IMR-90 (cell line): Measurements from ENCODE around the gene TP63. TPM values are rescaled to one million over a fixed set of nuclear protein-coding genes. Genes with fewer than 3 reads are reported as not detected.

Experiments used
- ATAC-seq: fragments of 200-7000 bp; cut with Tn5 transposase; 2 replicates; pipeline ENCODE4 v1.9.1; 2020; ENCODE audit warnings: low read depth, mild to moderate bottlenecking, moderate library complexity
- BruUV-seq: library from RNA; stranded (reverse); fragments of 400-500 nt; replicated peaks from 2 replicates; lab custom pipeline; 2021; lab: Mats Ljungman, UMichigan
- CTCF ChIA-PET: fragments of 300-600 bp; formaldehyde crosslinking; extraction: SDS; loops from one replicate; lab custom pipeline; 2021; ENCODE audit warnings: antibody characterized with exemption; lab: Yijun Ruan, JAX
- POLR2A ChIA-PET: fragments of 300-600 bp; sonication (Branson Sonifier 250); formaldehyde crosslinking; loops from one replicate; lab custom pipeline; 2022; ENCODE audit warnings: antibody characterized with exemption; ENCODE audit not compliant: unreplicated experiment; lab: Charles Lee
- DNase-seq: peaks from one replicate; pipeline ENCODE4 v3.0.0; 2013
- H2AFZ ChIP-seq: replicated peaks from 2 replicates; pipeline ENCODE3; 2013; ENCODE audit warnings: low read length, mild to moderate bottlenecking; ENCODE audit not compliant: poor library complexity
- H2AK5ac ChIP-seq: 2 replicates; pipeline ENCODE4 v1.6.1; 2013; ENCODE audit warnings: low read depth, low read length, inconsistent platforms
- H2AK9ac ChIP-seq: replicated peaks from 2 replicates; pipeline ENCODE3; 2013; ENCODE audit warnings: mild to moderate bottlenecking, low read depth, low read length, moderate library complexity; ENCODE audit not compliant: poor library complexity
- H2BK120ac ChIP-seq: 2 replicates; pipeline ENCODE4 v1.6.1; 2013; ENCODE audit warnings: low read depth, low read length, inconsistent platforms
- H2BK15ac ChIP-seq: 3 replicates; pipeline ENCODE4 v1.6.1; 2013; ENCODE audit warnings: low read depth, low read length, inconsistent platforms
- H2BK20ac ChIP-seq: 2 replicates; pipeline ENCODE4 v1.6.1; 2013; ENCODE audit warnings: low read depth, mild to moderate bottlenecking, inconsistent platforms, low read length, moderate library complexity
- H2BK5ac ChIP-seq: 2 replicates; pipeline ENCODE4 v1.6.1; 2013; ENCODE audit warnings: mild to moderate bottlenecking, low read depth, low read length, inconsistent platforms; ENCODE audit not compliant: poor library complexity, severe bottlenecking
- H3K14ac ChIP-seq: replicated peaks from 2 replicates; pipeline ENCODE4 v1.6.1; 2013; ENCODE audit warnings: low read depth, low read length, inconsistent platforms
- H3K18ac ChIP-seq: 2 replicates; pipeline ENCODE4 v1.6.1; 2013; ENCODE audit warnings: low read depth, low read length, control low read depth
- H3K23ac ChIP-seq: 2 replicates; pipeline ENCODE4 v1.6.1; 2013; ENCODE audit warnings: low read depth, low read length, inconsistent platforms
- H3K27ac ChIP-seq: 2 replicates; pipeline ENCODE4 v1.5.1; 2013; ENCODE audit warnings: mild to moderate bottlenecking, control low read depth, low read length; ENCODE audit not compliant: insufficient read depth
- H3K27me3 ChIP-seq: 2 replicates; pipeline ENCODE4 v1.6.1; 2013; ENCODE audit warnings: low read length; ENCODE audit not compliant: control insufficient read depth, insufficient read depth
- H3K36me3 ChIP-seq: 2 replicates; pipeline ENCODE4 v1.6.1; 2013; ENCODE audit warnings: low read length, mixed read lengths; ENCODE audit not compliant: control insufficient read depth, insufficient read depth
- H3K4ac ChIP-seq: 2 replicates; pipeline ENCODE4 v1.6.1; 2013; ENCODE audit warnings: low read depth, low read length, inconsistent platforms
- H3K4me1 ChIP-seq: 2 replicates; pipeline ENCODE4 v1.6.1; 2013; ENCODE audit warnings: low read length, mixed read lengths; ENCODE audit not compliant: control insufficient read depth, insufficient read depth
- H3K4me2 ChIP-seq: 2 replicates; pipeline ENCODE4 v1.6.1; 2013; ENCODE audit warnings: low read depth, mild to moderate bottlenecking, control low read depth, low read length, moderate library complexity
- H3K4me3 ChIP-seq: 2 replicates; pipeline ENCODE4 v1.5.1; 2013; ENCODE audit warnings: low read depth, mild to moderate bottlenecking, control low read depth, low read length, moderate library complexity; ENCODE audit not compliant: insufficient read depth
- H3K56ac ChIP-seq: 2 replicates; pipeline ENCODE4 v1.6.1; 2013; ENCODE audit warnings: low read length, inconsistent platforms; ENCODE audit not compliant: insufficient read depth; ENCODE audit errors: extremely low read depth
- H3K79me1 ChIP-seq, 2 experiments: 2 replicates each; pipeline ENCODE4 v1.6.1; 2013; ENCODE audit warnings: low read length in 2 of 2, inconsistent platforms in 1 of 2, low read depth in 1 of 2
- H3K9ac ChIP-seq: 2 replicates; pipeline ENCODE4 v1.6.1; 2013; ENCODE audit warnings: low read depth, low read length, control low read depth
- H3K9me1 ChIP-seq: 2 replicates; pipeline ENCODE4 v1.6.1; 2013; ENCODE audit warnings: low read length, inconsistent platforms; ENCODE audit not compliant: insufficient read depth
- H3K9me3 ChIP-seq: 2 replicates; pipeline ENCODE4 v1.6.1; 2013; ENCODE audit warnings: low read length; ENCODE audit not compliant: control insufficient read depth, insufficient read depth
- H4K20me1 ChIP-seq: 2 replicates; pipeline ENCODE4 v1.6.1; 2013; ENCODE audit warnings: low read length, inconsistent platforms; ENCODE audit not compliant: insufficient read depth
- H4K5ac ChIP-seq: 2 replicates; pipeline ENCODE4 v1.6.1; 2013; ENCODE audit warnings: mild to moderate bottlenecking, low read depth, low read length, control low read depth
- H4K8ac ChIP-seq, 2 experiments: 2 replicates each; pipeline ENCODE4 v1.6.1; 2013; ENCODE audit warnings: low read depth in 2 of 2, low read length in 2 of 2, control low read depth in 1 of 2, inconsistent platforms in 1 of 2
- H4K91ac ChIP-seq: 2 replicates; pipeline ENCODE4 v1.6.1; 2013; ENCODE audit warnings: low read depth, low read length, inconsistent platforms; ENCODE audit not compliant: insufficient read depth
- BHLHE40 ChIP-seq: fragments of 150-350 bp; IDR thresholded peaks from 2 replicates; pipeline ENCODE4 v1.6.1; 2016; ENCODE audit warnings: mild to moderate bottlenecking, low read depth, low read length
- FOS ChIP-seq: fragments of 150-350 bp; IDR thresholded peaks from 2 replicates; pipeline ENCODE4 v1.6.1; 2016; ENCODE audit warnings: low read depth, low read length
- NFE2L2 ChIP-seq: fragments of 150-350 bp; IDR thresholded peaks from 2 replicates; pipeline ENCODE4 v1.6.1; 2016; ENCODE audit warnings: low read depth, mild to moderate bottlenecking, low read length
- POLR2A ChIP-seq: IDR thresholded peaks from 2 replicates; pipeline ENCODE4 v1.6.1; 2012; ENCODE audit warnings: mild to moderate bottlenecking, low read depth, low read length
- dilution Hi-C: fragments of 300-500 bp; cut with HindIII; formaldehyde crosslinking; loops from one replicate; pipeline ENCODE4 v1.14.3; 2018; ENCODE audit warnings: low sequenced_read_pairs; ENCODE audit not compliant: unreplicated experiment
- in situ Hi-C: fragments of 300-500 bp; cut with MboI; formaldehyde crosslinking; loops from 3 replicates; pipeline ENCODE4 v1.14.3; 2019; ENCODE audit warnings: low sequenced_read_pairs, inconsistent platforms, mixed read lengths
- intact Hi-C: fragments of 100-400 bp; cut with micrococcal nuclease; formaldehyde crosslinking; loops from 2 replicates; pipeline ENCODE4 v1.10.0; 2022
- polyA plus RNA-seq, 3 experiments: library from polyadenylated mRNA; depleted of rRNA; stranded (reverse); fragments of >200 nt; gene quantifications; 2 replicates each; pipeline ENCODE4 v1.2.3, GENCODE V29; 2012; ENCODE audit warnings: low replicate concordance in 1 of 3
- total RNA-seq: library from RNA; depleted of rRNA; stranded (reverse); fragments of >200 nt; gene quantifications from 2 replicates; pipeline ENCODE4 v1.2.3, GENCODE V29; 2012
- TF ChIP-seq, protein P1 (sequence below): conservative IDR thresholded peaks from 2 replicates; pipeline ENCODE4 v1.5.1; 2012; ENCODE audit warnings: mild to moderate bottlenecking, low read depth, low read length, improper control_type of control experiment
- TF ChIP-seq, protein P2 (sequence below): fragments of 150-350 bp; IDR thresholded peaks from 2 replicates; pipeline ENCODE4 v1.6.1; 2016; ENCODE audit warnings: low read depth, mild to moderate bottlenecking, low read length, moderate library complexity, borderline replicate concordance

TP63 gene
- total and polyA plus RNA-seq, 2 of the 4 experiments (the other 2 are of a cell fraction): not detected

DNA sequence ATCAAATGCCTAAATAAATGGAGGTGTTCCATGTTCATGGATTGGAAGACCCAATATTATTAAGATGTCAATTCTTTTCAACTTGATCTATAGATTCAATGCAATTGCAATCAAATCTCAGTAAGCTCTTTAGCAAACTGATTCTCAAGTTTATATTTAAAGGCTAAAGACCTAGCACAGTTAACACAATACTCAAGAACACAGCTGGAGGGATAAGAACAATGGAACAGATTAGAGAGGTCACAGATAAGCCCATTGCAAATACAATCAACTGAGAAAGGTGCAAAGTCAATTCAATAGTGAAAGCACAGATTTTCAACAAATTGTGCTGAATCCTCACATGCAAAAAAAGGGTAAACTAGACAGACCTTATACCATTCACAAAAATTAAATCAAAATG, 290.6 kb downstream of the TP63 start:
- H3K4me1 ChIP-seq: no peaks in the 10 kb centered on the region
- no peak overlapping the region for H3K23ac ChIP-seq
- no TSS peak for BruUV-seq
- H3K9ac ChIP-seq: no peak overlapping the region
- no peak overlapping the region for H3K27ac ChIP-seq
- no peak overlapping the region for H2AK5ac ChIP-seq
- DNase-seq (no peak), ATAC-seq (no peak)
- H3K4me3 ChIP-seq: no peak overlapping the region
- dilution Hi-C loops (no loop called here), in situ Hi-C loops (no loop called here), intact Hi-C loops (no loop called here)
- TF ChIP-seq POLR2A (no peak), FOS (no peak), NFE2L2 (no peak), BHLHE40 (no peak)
- TF ChIP-seq, protein P1, sequence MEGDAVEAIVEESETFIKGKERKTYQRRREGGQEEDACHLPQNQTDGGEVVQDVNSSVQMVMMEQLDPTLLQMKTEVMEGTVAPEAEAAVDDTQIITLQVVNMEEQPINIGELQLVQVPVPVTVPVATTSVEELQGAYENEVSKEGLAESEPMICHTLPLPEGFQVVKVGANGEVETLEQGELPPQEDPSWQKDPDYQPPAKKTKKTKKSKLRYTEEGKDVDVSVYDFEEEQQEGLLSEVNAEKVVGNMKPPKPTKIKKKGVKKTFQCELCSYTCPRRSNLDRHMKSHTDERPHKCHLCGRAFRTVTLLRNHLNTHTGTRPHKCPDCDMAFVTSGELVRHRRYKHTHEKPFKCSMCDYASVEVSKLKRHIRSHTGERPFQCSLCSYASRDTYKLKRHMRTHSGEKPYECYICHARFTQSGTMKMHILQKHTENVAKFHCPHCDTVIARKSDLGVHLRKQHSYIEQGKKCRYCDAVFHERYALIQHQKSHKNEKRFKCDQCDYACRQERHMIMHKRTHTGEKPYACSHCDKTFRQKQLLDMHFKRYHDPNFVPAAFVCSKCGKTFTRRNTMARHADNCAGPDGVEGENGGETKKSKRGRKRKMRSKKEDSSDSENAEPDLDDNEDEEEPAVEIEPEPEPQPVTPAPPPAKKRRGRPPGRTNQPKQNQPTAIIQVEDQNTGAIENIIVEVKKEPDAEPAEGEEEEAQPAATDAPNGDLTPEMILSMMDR: no peak
- TF ChIP-seq, protein P2, sequence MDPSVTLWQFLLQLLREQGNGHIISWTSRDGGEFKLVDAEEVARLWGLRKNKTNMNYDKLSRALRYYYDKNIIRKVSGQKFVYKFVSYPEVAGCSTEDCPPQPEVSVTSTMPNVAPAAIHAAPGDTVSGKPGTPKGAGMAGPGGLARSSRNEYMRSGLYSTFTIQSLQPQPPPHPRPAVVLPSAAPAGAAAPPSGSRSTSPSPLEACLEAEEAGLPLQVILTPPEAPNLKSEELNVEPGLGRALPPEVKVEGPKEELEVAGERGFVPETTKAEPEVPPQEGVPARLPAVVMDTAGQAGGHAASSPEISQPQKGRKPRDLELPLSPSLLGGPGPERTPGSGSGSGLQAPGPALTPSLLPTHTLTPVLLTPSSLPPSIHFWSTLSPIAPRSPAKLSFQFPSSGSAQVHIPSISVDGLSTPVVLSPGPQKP: no peak
- no peak overlapping the region for H4K91ac ChIP-seq
- no peak overlapping the region for H2BK5ac ChIP-seq
- no peaks in the 10 kb centered on the region for H3K79me1 ChIP-seq
- no peak overlapping the region for H4K8ac ChIP-seq
- H3K56ac ChIP-seq: no peak overlapping the region
- no peak overlapping the region for H2BK15ac ChIP-seq
- H3K4ac ChIP-seq: no peak overlapping the region
- POLR2A ChIA-PET: no interaction called here
- no peak overlapping the region for H3K14ac ChIP-seq
- H2BK20ac ChIP-seq: no peak overlapping the region
- H3K18ac ChIP-seq: no peak overlapping the region
- H3K9me1 ChIP-seq: no peaks in the 10 kb centered on the region
- H2BK120ac ChIP-seq: no peak overlapping the region
- no peak overlapping the region for H2AFZ ChIP-seq
- CTCF ChIA-PET: interaction anchor here (0.6 kb wide), 1 partner anchor 669 kb away, joined by 3 read pairs; no protein-coding TSS in a partner anchor
- H4K5ac ChIP-seq: no peak overlapping the region
- no peaks in the 10 kb centered on the region for H3K9me3 ChIP-seq
- H4K20me1 ChIP-seq: no peaks in the 10 kb centered on the region
- no peaks in the 10 kb centered on the region for H3K27me3 ChIP-seq
- no peaks in the 10 kb centered on the region for H3K36me3 ChIP-seq
- no peak overlapping the region for H2AK9ac ChIP-seq
- H3K4me2 ChIP-seq: no peak overlapping the region
